ENCODE results near the gene LDLRAD4.
"Not testable (repeated sequence)": the region's sequence is repeated elsewhere in the genome, so short reads cannot be mapped to it uniquely, and the experiment has no call there.

GRCh38 chr18:13262358-13262680 lies 43.8 kb downstream of the LDLRAD4 start:
- not testable (repeated sequence) for TF ChIP-seq CTCF, POLR2A (IDR thresholded peaks at IDR 0.05)

All from tibial nerve (tissue), 3 donors.